ENCODE data around the gene DCLK2. TPM values are rescaled to one million over a fixed set of nuclear protein-coding genes. Genes with fewer than 3 reads are reported as not detected.

The DCLK2 gene
- total RNA-seq, 2 experiments from 2014 or later, result 0.07 TPM; not detected in 1

GRCh38 chr4:150217808-150218207 is 139.6 kb downstream of the DCLK2 start:
- no peak for ATAC-seq
- no peak overlapping the region for H3K4me3 Mint-ChIP-seq
- H3K27ac Mint-ChIP-seq, result no peak overlapping the region
- CTCF ChIA-PET, result interaction anchor here (1.7 kb wide), 1 partner anchor 9 kb away, joined by 5 read pairs; no protein-coding TSS in a partner anchor
- no peaks in the 10 kb centered on the region for H3K4me1 Mint-ChIP-seq
- DNase-seq, result no peak
- peaks cover 9% of the 10 kb centered on the region for H3K27me3 Mint-ChIP-seq
- H3K9me3 Mint-ChIP-seq (ENCODE audit: low read depth), result no peaks in the 10 kb centered on the region
- no peaks in the 10 kb centered on the region for H3K36me3 Mint-ChIP-seq

GRCh38 chr4:150218447-150218846 is 140.2 kb downstream of the DCLK2 start:
- Mint-ChIP-seq H3K9me3 (ENCODE audit: low read depth) (no peaks in the 10 kb centered on the region), H3K4me1 (no peaks in the 10 kb centered on the region), H3K4me3 (no peak overlapping the region), H3K36me3 (no peaks in the 10 kb centered on the region), H3K27me3 (peaks cover 9% of the 10 kb centered on the region), H3K27ac (no peak overlapping the region)
- DNase-seq (no peak), ATAC-seq (no peak)
- CTCF ChIA-PET, result interaction anchor here (1.7 kb wide), 1 partner anchor 9 kb away, joined by 5 read pairs; no protein-coding TSS in a partner anchor

DNA sequence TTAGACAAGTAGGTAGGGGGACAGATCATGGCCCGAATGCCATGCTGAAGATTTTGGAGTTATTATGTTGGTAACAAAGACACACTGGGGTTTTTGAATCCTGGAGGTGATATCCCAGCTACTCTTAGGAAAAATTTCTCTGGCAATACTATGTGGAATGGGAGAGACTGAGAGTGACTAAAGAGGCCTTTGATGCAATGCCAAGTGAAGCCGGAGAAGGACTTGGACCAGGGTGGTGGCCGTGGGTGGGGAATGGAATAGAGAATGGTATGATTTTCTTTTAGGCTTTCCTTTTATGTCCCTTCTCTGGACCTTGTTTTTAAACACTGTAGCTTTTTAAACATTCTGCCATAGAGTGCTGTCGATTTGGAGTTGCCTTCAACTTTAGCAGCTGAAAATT is 141.6 kb downstream of the DCLK2 start:
- Mint-ChIP-seq H3K9me3 (ENCODE audit: low read depth) (no peaks in the 10 kb centered on the region), H3K27me3 (peaks cover 9% of the 10 kb centered on the region), H3K27ac (no peak overlapping the region), H3K36me3 (no peaks in the 10 kb centered on the region), H3K4me3 (no peak overlapping the region), H3K4me1 (no peaks in the 10 kb centered on the region)
- no peak for ATAC-seq
- DNase-seq, result no peak
- CTCF ChIA-PET, result no interaction called here

GRCh38 chr4:150224896-150225591 is 146.8 kb downstream of the DCLK2 start:
- ATAC-seq (no peak), DNase-seq (no peak)
- H3K4me3 Mint-ChIP-seq, result no peak overlapping the region
- H3K27ac Mint-ChIP-seq, result no peak overlapping the region
- peaks cover 10% of the 10 kb centered on the region for H3K27me3 Mint-ChIP-seq
- H3K4me1 Mint-ChIP-seq, result no peaks in the 10 kb centered on the region
- H3K9me3 Mint-ChIP-seq (ENCODE audit: low read depth), result no peaks in the 10 kb centered on the region
- CTCF ChIA-PET, result no interaction called here
- H3K36me3 Mint-ChIP-seq, result no peaks in the 10 kb centered on the region

DNA sequence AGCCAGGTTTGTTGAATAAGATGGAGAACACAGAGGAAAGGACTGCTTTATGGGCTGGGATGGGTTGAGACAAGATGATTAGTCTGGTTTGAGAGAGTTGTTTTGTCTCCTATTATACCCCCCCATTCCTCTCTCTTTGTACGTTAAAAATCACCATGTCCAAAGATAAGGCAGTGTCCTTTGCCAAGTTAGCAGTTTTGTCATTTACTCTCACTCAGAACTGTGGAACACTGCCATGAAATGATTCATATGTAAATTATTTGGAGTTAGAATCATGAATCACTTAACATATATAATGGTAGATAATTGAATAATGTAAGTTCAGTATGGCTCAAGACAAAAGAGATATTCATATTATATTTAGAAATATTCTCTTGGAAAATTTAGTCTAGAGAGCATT is 151.3 kb downstream of the DCLK2 start:
- Mint-ChIP-seq H3K27ac (no peak overlapping the region), H3K27me3 (peaks cover 18% of the 10 kb centered on the region), H3K4me3 (no peak overlapping the region), H3K36me3 (no peaks in the 10 kb centered on the region), H3K9me3 (ENCODE audit: low read depth) (no peaks in the 10 kb centered on the region), H3K4me1 (no peaks in the 10 kb centered on the region)
- ATAC-seq (no peak), DNase-seq (no peak)
- CTCF ChIA-PET, result no interaction called here

DNA sequence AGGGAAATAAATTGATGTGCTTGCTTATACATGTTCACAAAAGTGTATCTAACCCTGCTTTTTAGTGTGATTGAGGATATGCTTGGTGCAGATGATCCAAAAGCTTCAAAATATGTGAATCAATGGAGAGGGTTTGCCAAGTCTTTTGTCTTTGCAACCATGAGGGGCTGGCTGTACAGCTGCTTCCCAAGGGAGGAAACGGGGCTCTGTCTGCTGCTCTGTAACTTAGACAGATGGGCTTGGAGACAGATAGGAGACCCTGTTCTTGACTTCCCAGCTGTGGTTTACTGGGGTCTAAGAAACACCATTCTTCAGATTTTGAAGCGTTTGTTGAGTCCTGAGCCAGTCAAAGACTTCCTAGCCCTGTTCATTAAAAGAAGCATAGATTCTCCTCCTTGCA is 152.3 kb downstream of the DCLK2 start:
- Mint-ChIP-seq H3K36me3 (no peaks in the 10 kb centered on the region), H3K27ac (no peak overlapping the region), H3K9me3 (ENCODE audit: low read depth) (no peaks in the 10 kb centered on the region), H3K27me3 (peaks cover 19% of the 10 kb centered on the region), H3K4me3 (no peak overlapping the region), H3K4me1 (no peaks in the 10 kb centered on the region)
- ATAC-seq (no peak), DNase-seq (no peak)
- CTCF ChIA-PET, result no interaction called here

DNA sequence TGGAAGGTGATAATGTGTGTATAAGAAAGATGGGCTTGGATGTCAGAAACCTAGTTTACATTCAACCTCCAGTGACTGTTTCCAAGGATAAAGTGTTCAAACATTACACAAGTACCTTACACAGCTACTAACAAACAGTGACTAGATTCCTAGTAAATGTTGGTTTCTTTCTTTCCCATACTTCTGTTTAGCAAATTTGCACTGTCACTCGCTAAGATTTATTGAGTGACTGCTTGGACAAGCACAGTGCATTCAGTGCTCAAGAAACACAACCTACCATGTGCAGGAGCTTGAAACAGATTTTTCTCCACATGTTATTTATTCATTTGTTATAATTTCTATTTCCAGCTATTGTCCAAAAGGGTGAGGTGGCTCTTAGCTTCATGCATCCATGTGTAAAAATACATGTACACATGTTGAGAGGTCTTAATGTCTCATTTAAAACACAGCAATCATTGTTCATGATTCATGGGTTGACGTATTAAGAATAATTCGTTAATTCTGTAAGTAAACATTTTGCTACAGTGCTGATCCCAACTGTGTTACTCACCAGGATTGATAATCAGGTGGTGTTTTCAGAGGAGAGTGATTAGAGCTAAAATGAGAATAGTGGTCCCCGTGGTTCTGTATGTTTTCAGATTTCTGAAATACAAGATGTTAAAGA is 153.0 kb downstream of the DCLK2 start:
- Mint-ChIP-seq H3K27me3 (peaks cover 22% of the 10 kb centered on the region), H3K36me3 (no peaks in the 10 kb centered on the region), H3K4me1 (no peaks in the 10 kb centered on the region), H3K4me3 (no peak overlapping the region), H3K9me3 (ENCODE audit: low read depth) (no peaks in the 10 kb centered on the region), H3K27ac (no peak overlapping the region)
- CTCF ChIA-PET, result no interaction called here
- no peak for ATAC-seq
- no peak for DNase-seq

DNA sequence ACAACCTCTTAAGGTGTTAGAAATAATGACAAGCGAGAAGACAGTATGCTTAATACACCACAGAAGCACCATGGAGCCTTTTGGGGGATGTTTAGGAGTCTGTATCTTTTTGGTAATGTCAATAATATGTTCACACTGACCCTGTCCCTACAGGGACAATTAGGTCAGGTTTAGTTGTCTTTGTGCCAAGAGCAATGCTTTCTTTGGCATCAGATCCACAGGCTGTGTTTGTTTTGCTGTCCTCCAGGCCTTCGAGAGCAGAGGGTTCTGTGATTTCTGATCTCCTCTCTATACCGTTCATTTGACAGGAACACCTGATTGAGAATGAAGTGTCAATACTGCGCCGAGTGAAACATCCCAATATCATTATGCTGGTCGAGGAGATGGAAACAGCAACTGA is 153.8 kb downstream of the DCLK2 start:
- ATAC-seq (no peak), DNase-seq (no peak)
- Mint-ChIP-seq H3K9me3 (ENCODE audit: low read depth) (no peaks in the 10 kb centered on the region), H3K27ac (no peak overlapping the region), H3K4me3 (no peak overlapping the region), H3K27me3 (peaks cover 23% of the 10 kb centered on the region), H3K4me1 (no peaks in the 10 kb centered on the region), H3K36me3 (no peaks in the 10 kb centered on the region)
- CTCF ChIA-PET, result no interaction called here

DNA sequence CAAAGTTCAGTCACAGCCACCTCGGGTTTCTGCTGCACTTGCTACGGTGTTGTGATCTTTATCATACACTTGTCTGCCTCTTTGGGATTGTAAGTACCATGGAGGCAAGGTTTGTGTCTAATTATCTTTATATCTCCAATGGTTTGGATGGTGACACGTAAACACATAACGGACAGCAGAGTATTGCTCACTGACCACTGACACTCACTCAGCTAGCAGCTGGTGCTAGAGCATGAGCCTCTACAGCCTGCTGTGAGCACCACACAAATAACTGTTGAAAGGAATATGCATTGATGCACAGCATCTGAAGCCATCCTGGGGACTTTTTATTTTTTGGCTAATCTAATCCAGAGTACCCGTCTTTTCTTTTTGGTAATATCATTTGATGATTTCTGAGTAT is 156.0 kb downstream of the DCLK2 start:
- Mint-ChIP-seq H3K4me1 (no peaks in the 10 kb centered on the region), H3K4me3 (no peak overlapping the region), H3K36me3 (no peaks in the 10 kb centered on the region), H3K27ac (no peak overlapping the region), H3K27me3 (peaks cover 27% of the 10 kb centered on the region), H3K9me3 (ENCODE audit: low read depth) (no peaks in the 10 kb centered on the region)
- DNase-seq, result no peak
- CTCF ChIA-PET, result no interaction called here
- no peak for ATAC-seq

- CTCF ChIA-PET, result no interaction called here
- no peaks in the 10 kb centered on the region for H3K9me3 Mint-ChIP-seq (ENCODE audit: low read depth)
- H3K36me3 Mint-ChIP-seq, result no peaks in the 10 kb centered on the region
- H3K27ac Mint-ChIP-seq, result no peak overlapping the region
- no peak overlapping the region for H3K4me3 Mint-ChIP-seq
- no peak for DNase-seq
- H3K27me3 Mint-ChIP-seq, result peaks cover 23% of the 10 kb centered on the region
- H3K4me1 Mint-ChIP-seq, result no peaks in the 10 kb centered on the region
- ATAC-seq, result no peak
Measured at GRCh38 chr4:150235317-150235716, 157.1 kb downstream of the DCLK2 start.

DNA sequence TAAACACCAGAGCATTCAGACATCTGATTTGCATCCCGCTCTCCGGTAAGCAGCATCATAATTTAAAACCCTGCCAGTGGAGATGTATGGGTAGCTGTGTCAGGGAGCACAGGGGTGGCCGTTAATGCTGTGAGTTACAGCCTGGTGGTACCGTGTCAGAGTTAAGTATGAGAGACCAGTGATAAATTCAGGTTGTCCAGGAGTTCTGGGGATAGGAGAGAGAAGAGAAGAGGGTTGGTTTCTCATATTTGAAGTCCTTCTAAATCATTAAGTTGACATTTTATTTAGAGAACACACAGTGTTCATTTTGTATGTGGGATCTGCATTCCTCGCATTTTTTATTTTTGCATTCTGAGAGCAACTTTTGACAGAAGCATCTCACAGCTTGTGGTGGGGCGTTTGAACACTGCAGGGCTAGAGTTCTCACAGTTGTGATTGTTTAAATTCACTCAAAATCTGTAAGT is 157.6 kb downstream of the DCLK2 start:
- no peak for DNase-seq
- H3K36me3 Mint-ChIP-seq, result no peaks in the 10 kb centered on the region
- H3K27ac Mint-ChIP-seq, result no peak overlapping the region
- H3K9me3 Mint-ChIP-seq (ENCODE audit: low read depth), result no peaks in the 10 kb centered on the region
- peaks cover 21% of the 10 kb centered on the region for H3K27me3 Mint-ChIP-seq
- no peak overlapping the region for H3K4me3 Mint-ChIP-seq
- no peaks in the 10 kb centered on the region for H3K4me1 Mint-ChIP-seq
- CTCF ChIA-PET, result no interaction called here
- no peak for ATAC-seq

GRCh38 chr4:150236626-150237025 is 158.4 kb downstream of the DCLK2 start:
- H3K9me3 Mint-ChIP-seq (ENCODE audit: low read depth), result no peaks in the 10 kb centered on the region
- H3K4me3 Mint-ChIP-seq, result no peak overlapping the region
- peaks cover 18% of the 10 kb centered on the region for H3K27me3 Mint-ChIP-seq
- no peaks in the 10 kb centered on the region for H3K4me1 Mint-ChIP-seq
- DNase-seq, result no peak
- CTCF ChIA-PET, result no interaction called here
- H3K36me3 Mint-ChIP-seq, result no peaks in the 10 kb centered on the region
- H3K27ac Mint-ChIP-seq, result no peak overlapping the region
- no peak for ATAC-seq

- no peak for ATAC-seq
- no peak for DNase-seq
- Mint-ChIP-seq H3K27ac (no peak overlapping the region), H3K4me3 (no peak overlapping the region), H3K9me3 (ENCODE audit: low read depth) (no peaks in the 10 kb centered on the region), H3K36me3 (no peaks in the 10 kb centered on the region), H3K4me1 (no peaks in the 10 kb centered on the region), H3K27me3 (peaks cover 18% of the 10 kb centered on the region)
- CTCF ChIA-PET, result no interaction called here
Measured at GRCh38 chr4:150237110-150237872, 159.0 kb downstream of the DCLK2 start.

DNA sequence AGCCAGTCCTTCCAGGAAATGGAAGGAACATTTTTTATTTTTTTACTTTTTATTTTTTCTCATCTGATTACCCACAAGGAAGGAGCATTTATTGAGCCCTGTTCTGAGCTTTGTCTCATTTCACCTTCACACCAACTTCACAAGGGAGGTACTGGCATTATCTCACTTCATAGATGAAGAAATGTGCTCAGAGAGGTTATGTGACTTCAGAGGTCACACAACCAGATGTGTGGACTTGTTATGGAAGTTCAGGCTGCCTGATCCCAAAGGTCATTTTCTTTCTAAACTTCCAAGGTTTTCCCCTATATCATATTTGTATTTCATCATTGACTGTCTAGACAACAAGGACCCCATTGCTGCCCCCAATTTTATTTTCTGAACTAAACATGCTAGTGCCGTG is 160.3 kb downstream of the DCLK2 start:
- H3K9me3 Mint-ChIP-seq (ENCODE audit: low read depth), result no peaks in the 10 kb centered on the region
- DNase-seq (no peak), ATAC-seq (no peak)
- CTCF ChIA-PET, result no interaction called here
- no peaks in the 10 kb centered on the region for H3K36me3 Mint-ChIP-seq
- H3K4me1 Mint-ChIP-seq, result no peaks in the 10 kb centered on the region
- H3K27ac Mint-ChIP-seq, result no peak overlapping the region
- no peak overlapping the region for H3K4me3 Mint-ChIP-seq
- peaks cover 14% of the 10 kb centered on the region for H3K27me3 Mint-ChIP-seq

All from activated CD8-positive, alpha-beta memory T cell treated with anti-CD3 and anti-CD28 coated beads, Interleukin-2, amount 10 ng/mL, durations not matched to agents 7 days and 5 days (primary cell).